HG02588 (cell line): ENCODE data around the gene HIP1R.

Experiments
- ATAC-seq: cut with Tn5 transposase; IDR thresholded peaks from one replicate; pipeline ENCODE4 v1.9.1; 2021; ENCODE audit warnings: mild to moderate bottlenecking, moderate library complexity; ENCODE audit not compliant: unreplicated experiment

HIP1R gene

DNA sequence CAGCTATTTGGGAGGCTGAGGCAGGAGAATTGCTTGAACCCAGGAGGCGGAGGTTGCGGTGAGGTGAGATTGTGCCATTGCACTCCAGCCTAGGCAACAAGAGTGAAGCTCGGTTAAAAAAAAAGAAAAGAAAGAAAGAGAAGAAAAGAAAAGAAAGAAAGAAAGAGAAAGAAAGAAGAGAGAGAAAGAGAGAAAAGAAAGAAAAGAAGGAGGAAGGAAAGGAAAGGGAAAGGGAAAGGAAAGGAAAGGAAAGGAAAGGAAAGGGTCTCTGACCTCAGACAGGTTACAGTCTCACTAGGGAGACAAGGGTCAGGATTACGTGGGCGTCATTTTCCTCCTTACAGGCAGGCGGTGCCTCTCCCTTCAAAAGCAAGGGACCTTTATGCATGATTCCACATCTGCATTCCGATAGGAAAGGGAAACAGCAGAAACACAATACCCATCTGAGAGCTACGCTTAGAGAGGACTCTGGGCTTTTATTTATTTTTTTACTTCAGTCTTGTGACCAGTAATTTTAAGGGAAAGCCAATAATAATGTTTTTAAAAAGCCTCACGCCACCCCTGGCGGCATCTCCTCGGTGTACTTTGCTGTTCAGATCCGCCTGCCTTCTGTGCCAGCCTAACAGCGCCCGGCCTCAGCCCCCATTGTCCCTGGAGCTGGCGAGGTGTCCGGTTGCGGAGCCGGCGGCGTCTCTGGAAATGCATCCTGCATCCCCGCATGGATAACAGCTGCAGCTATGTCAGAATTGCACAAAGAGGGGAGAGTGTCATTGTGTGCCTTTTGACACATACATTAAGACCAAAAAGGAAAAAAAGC lies 945 bp upstream of the HIP1R start:
- ATAC-seq = no peak

DNA sequence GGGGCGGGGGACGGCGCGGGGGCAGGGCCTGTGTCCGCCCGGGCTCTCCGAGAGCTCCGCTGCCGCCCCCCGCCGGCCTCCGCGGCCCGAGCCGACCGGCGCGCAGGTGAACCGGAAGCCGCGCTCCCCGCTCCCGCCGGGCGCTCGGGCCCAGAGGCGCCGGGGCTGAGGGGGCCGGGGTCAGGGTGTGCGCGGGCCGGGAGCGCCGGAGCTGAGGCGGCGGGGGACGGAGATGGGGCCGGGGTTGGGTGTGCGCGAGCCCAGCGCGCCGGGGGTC lies 431 bp downstream of the HIP1R start:
- ATAC-seq = peak; percentile 43

DNA sequence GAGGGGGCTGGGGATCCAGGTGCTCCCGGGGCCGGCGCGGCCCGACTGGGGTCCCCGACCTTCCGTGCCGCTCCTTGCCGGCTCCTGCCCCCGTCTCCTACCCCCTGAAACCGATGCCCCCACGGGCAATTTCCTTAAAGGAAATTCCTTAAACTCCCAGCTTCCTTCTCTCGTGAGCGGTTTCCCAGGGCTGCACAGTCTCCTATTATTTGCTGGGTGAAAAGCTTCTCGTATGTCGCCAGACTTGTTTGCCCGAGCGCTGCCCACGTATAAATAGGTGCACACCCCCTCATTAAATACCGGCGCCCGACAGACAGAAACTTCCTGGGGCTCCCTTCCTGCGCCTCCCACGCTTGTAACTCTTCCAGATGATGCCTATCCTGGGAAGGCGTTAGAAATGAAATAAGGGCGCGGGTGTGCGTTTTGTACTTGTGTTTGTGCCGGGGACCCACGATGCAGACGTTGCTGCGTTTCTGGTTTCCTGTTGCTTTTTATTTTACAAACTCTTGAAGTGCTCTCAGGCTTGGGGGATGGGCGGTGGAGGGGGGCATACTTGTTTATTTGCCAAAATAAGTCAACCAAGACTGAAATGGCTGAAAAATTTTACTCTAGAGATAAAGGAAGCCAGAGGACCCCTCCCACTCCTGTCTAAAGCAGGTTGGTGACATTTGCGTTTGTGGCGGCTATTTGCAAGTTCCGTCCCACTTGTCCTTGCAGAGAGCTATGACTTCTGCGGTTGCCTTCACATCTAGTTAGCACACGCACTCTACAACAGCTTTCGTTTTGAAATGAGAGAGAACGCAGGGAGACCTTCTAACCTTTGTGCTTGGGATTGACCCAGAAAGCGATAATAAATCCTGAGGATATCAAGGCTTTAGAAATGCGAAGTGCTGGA lies 1.0 kb downstream of the HIP1R start:
- peak; percentile 61 for ATAC-seq

DNA sequence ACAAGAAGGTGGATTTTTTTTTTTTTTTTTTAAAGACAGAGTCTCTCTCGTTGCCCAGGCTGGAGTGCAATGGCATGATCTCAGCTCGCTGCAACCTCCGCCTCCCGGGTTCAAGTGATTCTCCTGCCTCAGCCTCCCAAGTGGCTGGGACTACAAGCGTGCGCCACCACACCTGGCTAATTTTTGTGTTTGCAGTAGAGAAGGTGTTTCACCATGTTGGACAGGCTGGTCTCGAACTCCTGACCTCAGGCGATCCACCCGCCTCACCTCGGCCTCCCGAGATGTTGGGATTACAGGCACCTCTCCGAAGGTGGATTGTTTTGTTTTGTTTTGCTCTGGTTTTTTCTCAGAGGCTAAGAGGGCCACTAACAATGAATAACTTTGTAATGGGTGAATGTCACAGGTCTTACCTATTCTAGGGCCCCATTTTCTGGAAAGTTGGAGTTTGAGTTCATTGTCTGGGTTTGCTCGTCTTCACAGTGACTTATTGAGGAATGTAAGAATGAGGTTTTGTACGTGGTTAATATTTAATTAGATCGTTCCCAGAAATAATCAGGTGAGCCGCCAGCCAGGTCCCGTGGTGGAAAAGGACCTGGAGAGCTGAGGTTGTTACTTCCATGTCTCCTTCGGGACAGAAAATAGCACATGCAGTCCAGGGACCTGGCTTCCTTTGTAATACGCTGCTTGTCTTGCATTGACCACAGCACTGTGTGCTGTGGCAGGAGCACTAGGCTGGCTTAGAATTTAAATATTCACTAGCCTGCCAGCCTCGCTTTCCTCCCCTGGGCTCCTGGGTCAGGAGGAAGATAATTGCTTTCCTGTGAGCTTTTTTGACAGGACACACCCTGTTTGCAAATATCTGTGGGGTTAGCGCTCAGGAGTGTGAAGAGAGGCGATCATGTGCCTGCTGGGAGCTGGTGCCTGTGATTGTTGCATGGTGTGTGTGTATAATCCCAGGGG lies 2.3 kb downstream of the HIP1R start:
- no peak for ATAC-seq

DNA sequence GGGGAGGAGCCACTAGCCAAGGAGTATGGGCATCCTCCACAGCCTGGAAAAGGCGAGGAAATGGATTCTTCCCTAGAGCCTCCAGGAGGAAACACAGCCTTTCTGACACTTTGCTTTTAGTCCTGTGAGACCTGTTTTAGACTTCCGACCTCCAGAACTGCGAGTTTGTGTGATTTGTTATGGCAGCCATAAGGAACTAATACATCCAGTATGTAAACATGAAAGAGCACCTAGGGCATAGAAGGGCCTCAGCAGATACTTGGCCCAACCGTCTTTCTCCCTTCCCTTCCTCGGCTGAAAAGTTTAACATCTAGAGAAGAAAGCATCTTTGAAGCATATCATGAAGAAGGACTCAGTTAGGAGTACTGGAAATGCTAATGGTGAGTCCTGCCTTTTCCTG lies 3.6 kb downstream of the HIP1R start:
- no peak for ATAC-seq

DNA sequence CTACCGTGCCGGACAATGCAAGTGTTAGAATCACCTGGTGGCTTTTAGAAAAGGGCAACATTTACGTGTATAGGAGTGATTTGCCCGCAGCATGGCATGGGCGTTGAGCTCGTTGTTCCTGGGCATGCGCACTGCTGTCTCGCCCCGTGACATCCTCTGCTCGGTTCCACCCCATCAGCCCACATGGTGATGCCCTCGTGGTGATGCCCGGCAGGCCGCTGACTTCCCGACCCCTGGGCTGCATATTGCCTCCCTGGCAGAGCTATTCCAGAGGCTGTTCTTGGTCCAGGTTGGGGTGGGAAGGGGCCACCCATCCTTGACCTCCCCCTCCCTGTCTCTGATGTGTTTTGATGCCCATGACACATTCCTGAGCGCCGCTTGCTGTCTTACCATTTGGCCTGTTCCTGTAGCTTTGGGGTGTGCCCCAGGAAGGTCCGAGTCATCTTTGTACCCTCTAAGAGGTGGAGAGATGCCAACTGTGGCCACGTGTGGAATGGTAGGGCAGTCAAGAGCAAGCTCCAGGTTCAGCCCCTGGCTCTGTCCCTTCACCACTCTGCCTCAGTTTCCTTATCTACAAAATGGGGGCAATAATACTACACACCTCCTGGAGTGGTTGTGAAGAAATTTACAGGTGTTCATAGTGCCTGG lies 4.8 kb downstream of the HIP1R start:
- ATAC-seq = no peak

DNA sequence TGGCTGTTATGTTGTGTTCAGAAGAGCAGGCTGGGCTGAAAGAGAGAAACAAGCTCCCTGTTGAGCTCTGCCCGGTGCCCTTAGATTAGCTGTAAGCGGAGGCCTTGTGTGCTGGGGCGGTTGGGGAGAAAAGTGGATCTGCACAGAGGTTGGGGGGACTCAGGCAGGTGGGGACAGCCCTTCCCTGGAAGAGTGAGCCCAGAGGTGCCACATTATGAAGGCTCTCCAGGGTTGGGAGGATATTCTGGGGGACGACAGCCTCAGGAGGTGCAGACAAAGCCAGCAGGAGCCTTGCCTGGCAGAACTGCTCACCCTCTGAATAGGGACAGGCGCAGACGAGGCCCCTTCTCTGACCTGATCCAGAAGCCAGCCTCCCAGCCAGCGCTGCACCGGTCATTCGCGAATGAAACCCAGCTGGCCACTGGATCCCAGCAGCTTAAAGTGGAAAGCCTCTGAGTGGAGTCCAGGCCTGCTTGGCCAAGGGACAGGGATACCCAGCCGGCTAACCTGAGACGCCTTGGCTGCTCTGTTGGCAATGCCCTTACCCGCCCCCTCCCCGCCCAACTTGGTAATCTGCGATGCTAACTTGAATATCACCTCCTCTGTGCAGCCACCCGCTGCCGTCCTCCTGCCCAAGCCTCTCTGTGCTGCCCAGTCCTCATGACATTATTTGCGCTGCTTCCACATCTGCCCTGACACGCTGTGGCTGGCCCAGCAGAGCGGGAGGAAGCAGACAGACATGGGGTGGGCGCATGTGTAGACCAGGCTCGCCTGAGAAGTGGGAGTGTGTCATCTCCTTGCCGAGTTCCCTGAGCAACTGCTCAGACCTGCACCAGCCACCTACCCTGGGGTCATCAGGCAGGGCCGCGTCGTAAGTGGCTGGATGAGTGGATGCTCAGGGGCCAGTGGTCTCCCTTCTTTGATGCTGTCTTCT lies 5.6 kb downstream of the HIP1R start:
- ATAC-seq = no peak

DNA sequence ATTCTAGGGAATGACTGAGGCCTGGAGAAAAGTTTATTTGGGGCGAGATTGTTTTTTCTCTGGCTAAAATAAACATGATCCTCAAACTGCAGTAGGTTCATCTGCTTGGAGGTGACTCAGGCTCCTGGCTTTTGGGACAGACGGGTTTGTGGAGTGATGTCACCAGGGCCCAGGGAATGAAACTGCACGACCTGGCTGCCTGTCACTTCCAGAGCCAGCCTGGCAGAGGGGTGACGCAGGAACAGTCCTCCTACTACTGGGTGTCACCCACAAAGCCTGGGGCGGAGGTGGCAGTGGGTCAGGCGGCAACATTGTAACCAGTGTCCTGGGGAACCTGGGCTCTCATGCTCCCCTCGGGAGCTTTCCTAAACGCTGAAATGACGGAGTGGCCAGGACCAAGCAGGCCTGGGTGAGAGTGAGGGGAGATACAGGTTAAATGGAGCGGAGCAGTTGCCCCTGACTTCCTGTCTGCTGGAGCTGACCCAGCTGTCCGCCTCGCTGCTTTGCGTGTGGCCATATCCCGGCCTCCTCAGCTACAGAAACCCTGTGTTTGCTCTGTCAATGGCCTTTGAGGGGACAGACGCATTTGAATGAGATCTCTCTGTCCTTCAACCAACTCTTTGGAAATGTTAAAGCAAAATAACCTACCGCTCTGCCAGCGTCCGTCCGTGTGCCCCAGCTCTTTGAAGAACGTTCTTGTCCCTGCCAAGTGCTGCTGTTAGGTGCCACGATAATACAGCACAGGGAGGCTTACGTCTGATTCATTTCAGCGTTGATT lies 6.5 kb downstream of the HIP1R start:
- ATAC-seq = no peak

DNA sequence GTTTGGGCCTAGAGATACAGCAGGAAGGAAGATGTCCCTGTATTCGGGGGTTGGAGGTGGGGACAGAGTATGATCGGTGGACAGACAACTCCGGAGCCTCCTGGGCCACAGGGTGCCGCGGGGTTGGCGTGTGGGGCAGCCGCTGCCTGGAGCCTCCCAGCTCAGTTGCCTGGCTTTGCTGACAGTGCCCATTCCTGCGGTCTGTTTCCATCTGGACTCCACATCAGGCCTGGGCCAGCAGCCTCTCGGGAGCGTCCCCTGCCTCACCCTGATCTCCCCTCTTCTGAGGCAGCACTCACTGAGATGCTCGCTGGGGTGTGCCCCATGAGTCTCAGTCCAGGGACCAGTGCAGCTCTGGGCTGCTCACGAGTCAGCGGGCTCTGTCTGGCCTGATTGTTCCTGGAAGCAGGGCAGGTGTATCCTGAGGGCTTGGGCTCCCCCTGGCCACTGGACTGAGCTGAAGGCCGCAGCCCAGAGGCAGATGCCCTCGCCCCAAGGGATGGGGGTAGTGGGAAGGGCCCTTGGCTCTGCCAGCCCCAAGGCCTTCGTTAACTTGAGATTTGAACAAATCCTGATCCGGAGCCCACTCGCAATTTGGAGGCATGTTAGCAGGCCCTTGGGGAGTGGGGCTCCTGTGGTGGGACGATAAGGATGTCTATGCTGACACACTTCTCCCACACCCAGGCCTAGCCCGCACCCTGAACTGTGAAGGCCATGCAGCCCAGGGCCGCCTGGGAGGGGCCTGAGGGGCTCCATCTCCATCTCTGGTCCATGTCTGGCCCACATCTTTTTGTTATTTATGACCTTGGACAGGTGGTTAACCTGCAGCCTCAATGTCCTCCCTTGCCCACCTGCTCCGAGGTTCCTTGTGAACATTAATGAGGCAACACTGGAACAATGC lies 7.5 kb downstream of the HIP1R start:
- ATAC-seq = no peak

DNA sequence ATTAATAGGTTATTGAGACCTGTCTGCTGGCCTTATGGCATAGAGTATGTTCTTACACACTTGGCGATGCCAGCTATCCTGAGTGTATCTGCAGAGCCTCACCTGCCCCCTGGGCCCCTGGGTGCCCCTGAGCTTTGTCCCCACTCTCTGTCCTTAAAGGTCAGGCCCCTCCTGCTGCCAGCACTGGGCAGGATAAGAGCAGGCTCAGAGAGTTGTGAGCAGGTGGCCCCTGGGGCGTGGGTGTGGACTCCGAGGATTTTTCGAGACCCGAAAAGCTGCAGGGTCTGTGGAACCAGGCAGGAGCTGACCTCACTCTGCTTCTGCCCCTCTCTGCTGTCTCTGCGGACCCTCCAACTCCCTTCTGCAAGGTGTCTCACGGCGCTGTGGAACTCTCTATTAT lies 8.2 kb downstream of the HIP1R start:
- ATAC-seq = no peak

DNA sequence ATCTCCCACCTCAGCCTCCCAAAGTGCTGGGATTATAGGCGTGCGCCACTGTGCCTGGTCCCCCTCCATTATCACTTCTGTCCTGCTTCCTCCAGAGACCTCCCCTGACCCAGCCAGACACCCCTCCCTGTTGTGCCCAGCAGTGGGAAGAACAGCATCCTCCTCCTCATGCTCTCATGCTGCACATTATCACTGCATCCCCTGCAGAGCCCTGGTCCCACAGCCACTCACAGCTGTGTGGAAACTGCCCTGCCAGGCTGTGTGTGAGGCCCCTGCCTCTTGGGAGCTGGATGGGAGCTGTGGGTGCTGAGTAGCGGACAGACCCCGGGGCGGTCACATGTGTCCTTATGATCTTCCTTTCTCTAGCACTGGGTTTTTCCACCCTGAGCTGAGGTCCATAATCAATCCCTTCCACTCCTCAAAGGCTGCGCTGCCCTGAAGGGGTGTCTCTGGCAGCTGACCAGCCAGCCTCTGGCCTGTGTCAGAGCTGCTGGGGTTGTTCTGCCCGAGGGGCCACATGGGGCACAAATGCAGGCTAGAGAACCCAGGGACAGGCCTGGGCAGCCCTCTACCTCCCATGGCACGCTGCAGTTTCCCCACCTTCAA lies 9.2 kb downstream of the HIP1R start:
- ATAC-seq = no peak

DNA sequence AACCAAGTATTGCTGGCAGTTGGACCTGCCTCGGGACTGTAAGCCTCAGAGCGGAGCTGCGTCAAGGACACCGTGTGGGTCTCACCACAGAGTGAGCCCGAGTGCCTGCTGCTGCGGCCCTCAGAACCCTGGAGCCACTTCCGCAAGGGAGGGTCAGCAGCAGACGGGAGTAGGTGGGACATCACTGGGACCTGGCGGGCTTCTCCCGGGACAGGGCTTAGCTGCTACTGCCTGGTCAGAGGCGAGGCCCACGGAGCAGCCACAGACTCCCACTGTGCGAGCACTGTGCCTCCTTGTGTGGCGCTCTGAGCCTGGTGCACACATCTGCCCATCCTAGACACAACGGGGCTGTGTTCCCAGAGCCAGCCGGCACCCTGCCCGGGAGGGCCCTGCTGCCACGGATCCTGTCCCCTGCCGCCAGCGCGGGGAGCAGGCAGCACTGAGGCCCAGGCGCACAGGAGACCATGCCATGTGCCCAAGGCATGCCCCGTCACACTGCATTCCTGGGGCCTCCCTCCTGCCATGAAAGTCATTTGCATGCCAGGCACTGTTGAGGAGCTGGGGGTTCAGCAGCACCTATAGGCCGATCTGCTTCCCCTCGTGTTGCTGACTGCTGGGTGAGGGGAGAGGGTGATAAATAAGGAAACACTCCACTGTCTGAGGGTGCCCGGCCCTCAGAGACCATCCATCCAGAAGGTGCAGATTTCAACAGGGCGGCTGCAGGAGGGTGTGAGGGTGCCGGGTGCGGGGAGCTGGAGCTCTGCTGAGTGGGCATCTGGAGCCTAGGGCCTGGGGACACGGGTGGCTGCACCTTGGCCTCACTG lies 10.0 kb downstream of the HIP1R start:
- ATAC-seq = no peak

DNA sequence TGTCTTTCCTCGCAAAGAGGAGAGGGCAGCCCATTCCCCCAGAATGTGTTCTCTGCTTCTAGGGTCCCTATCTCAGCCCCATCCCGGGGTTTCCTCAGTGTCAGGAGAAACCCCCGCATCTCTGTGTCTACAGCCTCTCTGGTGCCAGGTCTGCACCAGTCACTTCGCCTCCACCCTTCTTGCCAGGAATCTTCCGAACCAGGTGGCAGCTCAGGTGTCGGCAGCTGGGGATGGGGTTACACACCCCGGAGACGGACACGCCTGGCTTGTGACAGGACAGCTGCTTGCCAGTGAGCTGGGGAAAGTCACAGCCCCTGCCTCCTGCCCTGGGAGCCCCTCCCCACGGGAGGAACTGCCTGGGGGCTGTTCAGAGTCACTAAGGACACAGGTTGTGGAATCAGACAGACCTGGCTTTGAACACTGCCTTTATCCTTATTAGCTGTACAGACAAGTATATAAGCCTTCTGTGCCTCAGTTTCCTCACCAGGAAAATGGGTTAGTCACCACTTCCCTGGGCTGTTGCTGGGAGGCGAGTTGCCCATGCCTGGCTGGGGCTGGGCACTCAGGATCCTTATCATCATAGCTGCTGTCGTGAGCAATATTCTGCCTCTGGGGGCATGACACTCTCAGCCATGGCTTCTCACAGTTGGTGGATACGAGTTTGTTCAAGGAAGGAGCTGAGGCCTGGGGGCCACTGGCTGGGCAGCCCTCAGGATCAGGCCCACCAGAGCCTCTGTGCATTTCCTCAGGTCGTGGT lies 10.8 kb downstream of the HIP1R start:
- ATAC-seq = no peak

DNA sequence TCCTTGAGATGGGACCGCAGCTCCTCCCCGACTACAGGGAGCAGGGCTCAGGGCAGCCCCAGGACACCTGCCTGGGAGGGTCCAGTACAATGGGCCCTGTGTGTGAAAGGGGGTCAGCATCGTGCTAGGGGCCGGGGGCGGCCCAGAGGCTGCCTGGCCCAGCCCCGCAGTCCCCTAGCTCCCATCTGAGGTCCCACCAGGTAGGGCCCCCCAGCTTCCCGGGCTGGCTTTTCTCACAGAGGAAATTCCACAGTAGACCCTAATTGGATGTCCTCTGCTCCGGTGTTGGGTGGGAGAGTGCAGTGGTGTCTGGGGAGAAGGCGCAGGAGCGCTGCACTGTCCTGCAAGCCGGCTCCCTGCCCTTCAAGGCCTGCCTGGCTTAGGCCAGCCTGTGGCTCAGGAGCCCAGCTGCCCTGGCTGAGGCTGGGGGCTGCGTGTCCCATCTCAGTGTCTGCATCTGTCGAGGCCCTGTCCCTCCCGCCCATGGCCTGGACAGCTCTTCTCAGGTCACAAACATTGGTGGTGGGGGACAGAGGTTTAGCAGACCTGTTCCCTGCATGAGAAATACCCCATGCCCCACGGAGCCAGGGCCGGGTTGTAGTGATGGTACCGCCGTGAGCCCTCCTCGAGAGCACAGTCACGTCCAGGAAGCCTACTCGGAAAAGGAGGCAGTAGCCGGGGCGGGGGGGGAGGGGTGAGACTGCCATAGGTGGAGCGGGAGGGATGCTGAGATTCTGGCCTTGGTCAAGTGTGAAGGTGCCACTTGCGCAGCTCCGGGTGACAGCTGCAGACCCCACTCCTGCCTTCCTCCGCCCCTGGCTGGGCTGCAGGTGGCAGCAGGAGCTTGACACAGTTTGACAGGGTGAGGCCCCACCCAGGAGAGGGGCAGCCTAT lies 11.6 kb downstream of the HIP1R start:
- no peak for ATAC-seq

DNA sequence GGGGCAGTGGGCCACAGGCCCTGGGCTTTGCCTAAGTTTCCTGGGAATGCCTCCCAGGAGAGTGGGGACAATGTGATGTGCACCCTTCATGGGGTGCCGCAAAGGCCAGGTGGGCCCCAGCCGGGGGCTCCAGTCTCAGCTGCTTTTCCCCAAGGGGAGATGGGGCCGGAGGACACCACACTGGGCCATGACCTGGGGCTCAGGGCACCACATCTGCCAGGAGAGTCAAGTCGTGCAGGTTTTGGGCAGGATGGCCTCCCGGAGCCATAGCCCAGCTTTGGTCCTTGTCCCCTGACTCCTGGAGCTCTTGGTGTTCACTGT lies 12.2 kb downstream of the HIP1R start:
- no peak for ATAC-seq
